Activated T-cell treated with anti-CD3 and anti-CD28 coated beads for 4 hours (primary cell): Measurements from ENCODE around the gene PDE7B.

Experiments
- DNase-seq: peaks from one replicate; pipeline ENCODE4 v3.0.0-alpha.2; 2020

PDE7B gene

DNA sequence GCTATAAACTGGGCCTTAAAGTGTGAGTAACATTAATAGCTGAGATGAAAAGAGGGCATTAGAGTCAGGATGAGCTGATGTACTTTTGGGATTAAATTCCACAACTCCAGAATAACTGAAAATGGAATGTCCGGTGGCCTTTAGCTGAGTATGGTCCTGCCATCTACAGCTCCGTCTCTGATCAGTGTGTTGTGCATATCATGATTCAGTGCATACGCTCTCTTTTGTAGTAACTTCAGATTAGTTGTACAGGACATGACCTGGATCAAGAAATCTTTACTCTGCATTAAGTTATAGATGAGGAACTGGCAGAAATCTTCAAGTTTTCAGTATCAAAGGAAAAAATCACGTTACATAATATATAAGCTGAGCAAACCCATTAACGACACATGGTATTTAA, 306.2 kb downstream of the PDE7B start:
- DNase-seq: no peak

DNA sequence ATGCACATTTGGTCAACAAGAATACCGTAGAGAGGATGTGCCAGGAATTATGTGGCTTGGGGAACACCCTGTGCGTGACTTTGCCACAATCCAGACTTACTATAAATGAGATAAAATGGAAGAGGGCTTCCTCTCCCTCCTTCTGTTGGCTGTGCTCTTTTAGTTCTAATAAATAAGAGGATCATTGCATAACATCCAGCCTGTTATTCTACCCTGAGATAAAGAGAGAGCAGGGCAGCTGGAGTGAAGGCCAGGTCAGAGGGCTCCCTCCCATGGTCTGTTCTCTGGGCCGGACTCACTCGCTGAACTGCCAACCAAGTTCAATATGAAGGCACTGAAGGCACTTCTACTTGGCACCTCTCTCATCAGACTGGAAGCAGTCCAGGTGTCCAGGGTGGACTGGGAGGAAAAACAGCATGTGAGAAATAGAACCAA, 306.9 kb downstream of the PDE7B start:
- no peak for DNase-seq

DNA sequence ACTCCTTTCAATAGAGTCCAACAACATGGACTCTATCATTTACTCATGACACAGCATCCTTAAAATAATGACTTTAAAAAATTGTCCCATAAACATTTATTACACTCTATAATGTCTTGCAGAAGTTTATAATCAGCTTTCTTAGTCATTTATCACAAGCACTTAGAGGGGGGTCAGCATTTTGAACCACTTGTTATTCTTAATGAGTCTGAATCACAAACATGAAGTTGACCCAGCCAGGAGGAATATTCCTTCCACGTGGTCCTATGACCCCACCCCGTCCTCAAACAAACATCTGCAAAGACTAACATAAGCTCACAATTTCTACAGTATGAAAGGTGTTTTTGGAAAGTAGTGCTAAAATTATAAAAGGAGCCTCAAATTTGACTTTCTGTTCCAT, 307.5 kb downstream of the PDE7B start:
- no peak for DNase-seq

DNA sequence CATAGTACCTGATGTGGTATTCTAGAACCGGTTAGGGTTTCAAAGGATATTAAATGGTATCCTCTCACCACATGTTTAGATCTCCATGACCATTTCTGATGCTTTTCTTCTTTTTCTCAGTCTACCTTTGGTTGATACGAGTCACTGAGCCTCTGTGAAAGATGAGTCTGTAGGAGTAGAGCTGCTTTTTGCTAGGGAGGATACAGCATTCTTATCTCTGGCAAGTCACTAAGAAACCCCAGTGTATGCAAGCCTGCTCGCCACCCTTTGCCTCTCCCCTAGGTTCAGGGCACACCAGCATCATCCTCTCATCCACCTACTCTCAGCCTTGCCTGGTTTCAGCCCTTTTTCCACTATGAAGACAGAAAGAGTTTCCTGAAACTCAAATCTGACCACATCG, 308.7 kb downstream of the PDE7B start:
- no peak for DNase-seq

DNA sequence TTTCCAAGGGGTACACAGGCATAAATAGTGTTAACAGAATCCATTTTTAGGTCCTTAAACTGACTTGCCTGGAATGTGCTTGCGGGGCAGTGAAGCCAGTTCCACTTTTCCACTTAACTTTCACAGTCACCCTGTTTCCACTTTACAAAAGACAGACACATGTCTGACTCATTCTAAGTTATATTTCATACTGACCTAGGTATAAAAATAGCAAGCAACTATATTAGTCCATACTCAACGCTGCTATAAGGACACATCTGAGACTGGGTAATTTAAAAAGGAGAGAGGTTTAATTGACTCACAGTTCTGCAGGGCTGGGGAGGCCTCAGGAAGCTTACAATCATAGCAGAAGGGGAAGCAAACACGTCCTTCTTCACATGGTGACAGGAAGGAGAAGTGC, 310.4 kb downstream of the PDE7B start:
- DNase-seq: no peak

DNA sequence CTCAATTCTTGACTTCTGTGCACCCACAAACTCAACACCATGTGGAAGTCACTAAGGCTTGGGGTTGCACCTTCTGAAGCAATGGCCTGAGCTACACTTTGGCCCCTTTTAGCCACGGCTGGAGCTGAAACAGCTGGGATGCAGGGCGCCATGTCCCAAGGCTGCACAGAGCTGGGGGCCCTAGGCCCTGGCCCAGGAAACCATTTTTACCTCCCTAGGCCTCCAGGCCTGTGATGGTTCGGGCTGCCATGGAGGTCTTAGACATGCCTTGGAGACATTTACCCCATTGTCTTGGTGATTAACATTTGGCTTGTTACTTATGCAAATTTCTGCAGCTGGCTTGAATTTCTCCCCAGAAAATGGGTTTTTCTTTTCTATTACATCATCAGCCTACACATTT, 311.8 kb downstream of the PDE7B start:
- DNase-seq: no peak

DNA sequence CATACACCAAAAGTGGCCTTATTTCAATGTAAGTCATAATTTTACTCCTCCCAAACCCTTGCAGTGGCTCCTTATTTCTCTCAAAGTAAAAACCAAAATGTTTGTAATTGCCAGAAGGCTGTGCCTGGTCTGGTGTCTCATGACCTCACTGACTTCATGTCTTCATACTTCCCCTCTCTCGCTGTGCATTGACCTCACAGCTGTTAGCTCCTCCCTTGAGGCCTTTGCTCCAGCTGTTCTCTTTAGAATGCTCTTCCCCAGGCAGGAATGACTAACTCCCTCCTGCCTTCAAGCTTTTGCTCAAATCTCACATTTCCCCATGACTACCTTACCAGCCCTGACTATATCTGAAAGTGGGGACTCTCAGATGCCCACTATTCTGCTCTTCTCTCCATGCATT, 315.3 kb downstream of the PDE7B start:
- DNase-seq: no peak

DNA sequence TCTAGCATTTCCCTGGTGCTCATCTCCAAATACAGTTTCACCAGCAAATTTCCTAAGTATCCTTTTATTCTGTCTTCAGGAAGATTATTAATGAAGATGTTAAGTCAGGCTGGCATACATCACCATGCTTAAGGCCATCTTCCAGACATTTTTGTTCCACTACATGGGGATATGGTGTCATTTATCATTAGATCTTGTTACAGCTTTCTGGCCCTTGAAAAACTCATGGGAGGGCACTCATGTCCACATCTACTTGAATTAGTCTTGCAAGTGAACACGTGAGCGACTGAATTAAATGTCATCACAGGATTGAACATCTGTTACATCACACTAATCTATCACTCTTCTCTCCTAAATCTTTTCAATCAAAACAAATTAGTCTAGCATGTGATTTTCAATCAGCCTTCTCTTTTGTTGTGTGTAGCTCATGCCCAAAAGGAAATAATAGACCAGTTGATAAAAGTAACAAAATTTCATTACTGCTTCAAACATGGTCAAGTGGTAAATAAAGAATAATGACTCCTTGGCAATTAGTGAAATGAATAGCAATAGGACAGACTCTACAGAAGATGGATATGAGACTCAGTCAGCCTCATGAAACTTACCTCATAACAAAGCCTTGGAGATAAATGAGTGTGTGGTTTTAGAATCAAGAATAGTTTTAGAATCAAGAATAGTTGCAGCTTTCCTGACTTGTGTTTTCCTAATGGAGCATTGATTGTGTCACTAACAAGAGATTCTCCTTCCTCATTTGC, 318.1 kb downstream of the PDE7B start:
- no peak for DNase-seq

DNA sequence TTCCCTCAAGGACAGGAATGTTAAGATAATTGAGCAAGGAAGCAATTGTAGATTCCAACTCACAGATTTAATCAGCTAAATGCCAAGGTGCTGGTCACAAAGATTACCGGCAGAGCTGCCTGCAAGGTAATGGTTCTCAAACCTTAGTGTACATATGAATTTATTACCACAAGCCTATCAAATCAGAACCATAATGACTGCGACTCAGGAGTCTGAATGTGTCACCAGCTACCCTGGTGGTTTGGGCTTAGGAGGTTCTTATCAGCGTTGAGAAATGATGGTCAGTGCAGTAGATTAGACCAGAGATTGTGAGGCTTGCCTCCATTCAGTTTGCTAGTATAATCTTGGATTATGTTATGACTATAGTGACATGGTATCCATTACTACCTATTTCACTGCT, 319.7 kb downstream of the PDE7B start:
- no peak for DNase-seq

DNA sequence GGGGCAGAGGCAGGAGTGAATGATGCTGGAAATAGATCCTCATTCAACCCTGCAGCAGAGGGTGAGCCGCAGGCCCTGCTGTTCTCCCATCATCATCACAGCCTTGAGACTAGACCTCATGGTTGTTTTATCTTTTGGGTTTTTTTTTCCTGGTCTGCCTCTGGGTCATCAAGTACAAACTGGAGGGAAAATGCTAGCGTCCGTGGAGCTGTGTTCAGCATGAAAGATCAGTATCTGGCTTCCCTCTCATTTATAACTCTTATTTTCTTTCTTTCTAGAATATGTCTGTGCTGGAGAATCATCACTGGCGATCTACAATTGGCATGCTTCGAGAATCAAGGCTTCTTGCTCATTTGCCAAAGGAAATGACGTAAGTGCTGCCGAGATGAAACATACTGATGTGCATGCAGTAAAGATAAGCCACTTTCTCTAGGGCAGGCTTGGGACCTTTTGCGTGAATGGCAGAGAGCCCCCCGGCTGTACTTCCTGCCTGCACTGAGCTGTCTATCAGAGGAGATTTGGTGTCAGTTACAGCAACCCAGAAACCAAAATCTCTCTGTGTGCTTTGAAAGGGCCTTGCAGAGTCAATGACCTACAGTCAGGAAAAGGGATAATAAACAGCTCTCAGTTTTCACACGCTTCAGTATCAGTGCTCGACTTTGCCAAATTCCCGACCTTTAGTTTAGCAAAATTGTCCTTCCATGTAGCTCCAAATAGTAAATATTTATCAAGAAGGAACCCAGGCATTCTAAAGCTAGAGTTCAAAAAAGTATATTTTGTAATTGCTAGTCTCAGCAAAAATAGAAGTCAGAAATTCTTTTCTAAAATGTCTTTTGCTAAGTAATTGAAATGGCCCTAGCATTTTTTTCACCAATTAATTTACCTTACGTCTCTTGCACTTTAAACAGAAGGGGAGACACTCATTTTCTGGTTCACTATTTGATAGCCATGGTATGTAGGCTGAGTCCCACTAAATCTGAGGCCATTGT, 322.3 kb downstream of the PDE7B start:
- no peak for DNase-seq

DNA sequence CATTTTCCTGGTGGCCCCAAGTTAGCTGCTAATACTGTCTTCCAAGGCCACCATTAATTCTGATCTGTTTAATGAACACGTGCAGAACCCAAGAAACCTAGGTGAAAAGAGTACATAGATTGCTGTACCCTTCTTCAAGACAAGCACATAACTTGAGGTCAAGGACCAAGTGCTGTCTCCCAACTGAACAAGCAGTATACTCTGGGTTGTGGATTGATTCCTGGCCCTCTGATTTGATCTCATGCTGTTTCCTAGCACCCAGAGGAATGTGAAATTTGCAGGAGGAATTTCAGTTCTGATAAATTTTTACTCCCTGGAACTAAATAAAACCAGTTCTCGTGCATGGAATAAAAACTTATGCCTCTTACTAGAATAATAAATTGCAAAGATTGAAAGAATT, 323.0 kb downstream of the PDE7B start:
- DNase-seq: no peak

DNA sequence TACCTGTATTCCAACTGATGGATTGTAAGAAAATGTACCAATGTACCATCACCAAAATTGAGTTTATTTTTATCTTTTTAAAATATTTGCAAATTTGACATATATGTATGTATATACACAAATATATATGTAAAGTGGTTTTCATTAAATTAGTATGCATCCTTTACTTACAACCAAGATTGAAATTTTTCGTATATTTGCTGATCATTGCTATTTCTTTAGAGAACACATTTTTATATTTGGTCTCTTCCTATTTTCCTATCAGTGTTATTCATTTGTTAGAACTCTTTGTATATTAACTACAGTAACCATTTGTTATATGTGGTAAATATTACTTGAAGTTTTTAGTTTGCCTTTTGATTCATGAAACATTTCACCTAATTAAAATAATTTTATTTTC, 324.4 kb downstream of the PDE7B start:
- DNase-seq: no peak

DNA sequence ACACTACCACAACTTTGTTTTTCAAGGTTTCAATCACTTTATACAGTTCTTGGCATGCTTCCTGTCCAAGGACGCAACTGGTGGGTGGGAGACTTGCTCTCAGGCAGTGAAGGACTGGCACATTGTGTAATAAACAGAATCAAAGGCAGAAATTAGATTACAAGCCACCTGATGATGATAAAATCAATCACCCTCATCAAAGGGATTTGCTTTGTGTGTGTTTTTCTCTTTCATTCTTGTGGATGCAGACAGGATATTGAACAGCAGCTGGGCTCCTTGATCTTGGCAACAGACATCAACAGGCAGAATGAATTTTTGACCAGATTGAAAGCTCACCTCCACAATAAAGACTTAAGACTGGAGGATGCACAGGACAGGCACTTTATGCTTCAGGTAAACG, 327.2 kb downstream of the PDE7B start:
- DNase-seq: no peak

DNA sequence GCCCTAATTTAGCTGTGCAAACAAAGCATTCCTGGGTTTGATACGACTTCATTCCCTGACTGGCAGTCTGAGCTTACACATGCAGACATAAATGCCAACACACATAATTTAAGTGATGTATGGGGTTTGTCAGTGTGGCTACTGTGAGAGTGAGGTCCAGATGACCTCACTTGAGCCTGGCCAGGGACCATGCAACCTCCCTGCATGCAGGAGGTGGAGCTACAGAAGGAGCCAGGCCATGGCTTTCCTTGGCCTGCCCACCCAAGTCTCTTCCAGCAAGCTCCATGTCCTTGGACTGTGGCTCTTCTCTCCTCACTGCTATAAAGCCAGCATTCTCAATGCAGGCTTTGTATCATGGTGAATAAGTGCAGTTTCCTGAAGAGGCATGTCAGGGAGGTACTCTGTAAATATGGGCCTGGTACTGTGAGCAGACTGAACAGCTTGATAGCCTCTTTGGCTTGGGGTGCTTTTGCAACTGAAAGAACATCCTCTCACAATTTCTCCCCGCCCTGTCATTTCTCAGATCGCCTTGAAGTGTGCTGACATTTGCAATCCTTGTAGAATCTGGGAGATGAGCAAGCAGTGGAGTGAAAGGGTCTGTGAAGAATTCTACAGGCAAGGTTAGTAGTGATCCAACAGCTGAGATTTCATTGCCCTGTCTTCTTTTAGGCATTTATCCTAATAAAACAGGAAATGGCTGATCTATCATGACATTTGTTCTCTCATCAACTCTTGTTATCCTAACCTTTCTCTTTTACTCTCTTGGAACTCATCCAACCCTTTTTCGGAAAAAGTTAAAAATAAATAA, 329.4 kb downstream of the PDE7B start:
- DNase-seq: no peak

DNA sequence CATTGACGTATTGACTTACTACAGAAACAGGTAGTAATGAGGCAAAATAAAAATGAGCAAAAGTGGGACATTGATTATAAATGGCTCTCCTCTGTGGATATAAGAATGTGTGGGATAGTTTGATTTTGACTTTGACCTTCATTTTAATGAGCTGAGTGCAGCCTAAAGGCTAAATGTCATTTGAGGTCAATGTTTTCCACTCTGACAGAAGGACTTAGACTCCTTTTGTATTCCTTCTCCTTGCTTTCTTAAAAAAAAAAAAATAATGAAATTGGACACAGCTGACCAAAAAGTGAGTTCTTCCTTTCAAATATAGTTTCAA, 330.0 kb downstream of the PDE7B start:
- DNase-seq: no peak

DNA sequence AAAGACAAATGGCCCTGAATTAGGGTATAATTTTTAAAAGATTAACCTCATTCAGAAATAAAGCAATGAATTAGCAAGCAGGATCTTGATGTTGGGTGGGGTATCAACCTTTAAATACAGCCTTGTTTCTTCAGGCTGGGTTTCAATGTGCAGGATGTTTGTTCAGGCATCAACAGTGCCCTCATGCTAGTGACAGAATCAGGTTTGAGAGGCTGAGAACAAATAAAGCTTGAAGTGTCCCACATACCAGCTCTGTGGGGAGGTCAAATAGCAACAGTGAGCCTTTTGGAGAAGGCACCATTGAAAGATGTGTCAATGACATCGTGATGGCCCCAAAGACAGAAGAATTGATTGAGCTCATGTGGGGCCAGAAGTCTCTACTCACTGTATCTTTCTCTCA, 330.4 kb downstream of the PDE7B start:
- no peak for DNase-seq

DNA sequence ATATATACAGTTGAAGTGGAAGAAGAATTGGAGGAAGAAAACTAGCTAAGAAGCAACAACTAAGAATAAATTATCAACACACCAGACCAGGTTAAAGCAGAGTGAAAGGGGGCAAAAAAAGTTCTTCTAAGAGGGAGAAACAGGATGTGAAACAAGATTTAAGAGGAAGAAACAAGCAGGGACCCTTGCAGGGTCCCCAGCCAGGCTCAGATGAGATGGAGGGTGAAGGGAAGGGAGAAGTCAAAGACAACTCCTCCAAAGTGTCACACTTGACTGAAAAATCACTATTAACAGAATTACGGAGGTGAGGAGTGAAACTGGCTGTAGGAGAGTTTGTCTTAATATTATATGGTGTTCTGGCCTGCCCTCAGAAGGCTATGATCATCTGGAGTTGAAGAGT, 333.2 kb downstream of the PDE7B start:
- no peak for DNase-seq

DNA sequence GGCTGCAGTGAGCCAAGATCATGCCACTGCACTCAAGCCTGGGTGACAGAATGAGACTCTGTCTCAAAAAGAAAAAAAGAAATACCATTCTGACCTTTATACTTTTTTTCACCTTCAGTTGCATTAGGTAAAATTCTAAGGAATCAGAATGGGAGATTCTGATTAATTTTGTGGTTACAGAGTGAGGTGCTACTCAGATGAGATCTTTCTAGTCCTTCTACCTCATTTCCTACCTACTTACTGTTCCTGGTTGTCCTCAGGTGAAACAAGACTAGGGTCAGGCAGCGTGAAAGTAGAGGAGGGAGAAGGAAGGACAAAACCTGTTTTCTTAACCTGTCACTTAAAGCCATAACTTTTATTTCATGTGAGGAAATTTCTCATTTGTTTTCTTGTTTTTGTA, 334.9 kb downstream of the PDE7B start:
- DNase-seq: no peak

DNA sequence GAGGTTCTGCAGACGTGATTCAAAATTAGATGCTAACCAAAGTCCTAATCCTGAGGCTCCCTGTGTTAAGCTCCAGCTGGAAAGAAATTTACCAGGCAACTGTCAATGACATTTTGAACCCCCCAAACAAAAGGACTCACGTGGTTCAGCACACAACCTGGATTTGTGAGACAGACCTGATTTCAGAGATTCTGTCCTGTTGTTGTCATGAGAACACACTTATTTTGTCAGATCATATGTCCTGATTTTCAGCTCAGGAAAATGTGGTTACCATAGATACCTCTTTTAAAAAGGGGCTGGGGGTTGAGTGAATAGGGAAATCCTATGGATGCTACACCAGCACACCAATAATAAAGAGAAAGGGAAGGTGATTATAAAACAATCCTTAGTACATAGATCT, 337.0 kb downstream of the PDE7B start:
- DNase-seq: no peak

DNA sequence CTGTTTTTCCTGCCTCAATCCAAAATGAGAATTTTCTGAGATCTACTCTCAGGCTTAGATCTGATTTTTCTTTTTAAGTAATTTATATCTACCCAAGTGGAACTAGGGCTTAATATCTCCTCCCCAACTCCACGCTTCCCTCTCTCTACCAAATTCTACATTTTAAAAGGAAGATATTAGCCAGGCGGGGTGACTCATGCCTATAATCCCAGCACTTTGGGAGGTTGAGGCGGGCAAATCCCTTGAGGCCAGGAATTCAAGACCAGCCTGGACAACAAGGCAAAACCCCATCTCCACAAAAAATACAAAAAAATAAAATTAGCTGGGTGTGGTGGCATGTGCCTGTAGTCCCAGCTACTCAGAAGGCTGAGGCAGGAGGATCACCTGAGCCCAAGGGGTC, 337.6 kb downstream of the PDE7B start:
- no peak for DNase-seq

DNA sequence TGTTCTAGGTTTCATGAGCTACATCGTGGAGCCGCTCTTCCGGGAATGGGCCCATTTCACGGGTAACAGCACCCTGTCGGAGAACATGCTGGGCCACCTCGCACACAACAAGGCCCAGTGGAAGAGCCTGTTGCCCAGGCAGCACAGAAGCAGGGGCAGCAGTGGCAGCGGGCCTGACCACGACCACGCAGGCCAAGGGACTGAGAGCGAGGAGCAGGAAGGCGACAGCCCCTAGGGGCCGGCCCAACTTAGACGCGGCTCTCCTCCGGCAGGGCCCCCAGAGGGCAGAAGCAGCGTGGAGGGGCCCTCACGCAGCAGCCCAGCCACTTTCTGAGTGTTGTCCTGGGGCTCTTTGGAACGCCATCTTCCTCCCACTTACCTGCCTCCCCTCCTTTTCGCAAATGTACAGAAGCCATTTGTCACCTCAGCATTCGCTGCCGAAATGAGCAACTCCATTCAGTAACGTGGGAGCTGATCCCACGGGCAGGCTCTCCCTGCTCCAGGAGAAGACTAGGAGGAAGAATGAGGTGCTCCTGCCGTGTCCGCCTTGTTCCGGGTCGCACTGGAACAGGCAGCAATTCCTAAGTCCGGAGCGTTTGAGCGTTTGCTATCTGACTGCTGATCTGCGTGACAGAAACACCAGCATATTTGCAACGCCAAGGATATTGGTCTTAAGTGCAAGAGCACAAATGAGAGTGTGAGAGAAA, 340.3 kb downstream of the PDE7B start:
- DNase-seq: no peak

DNA sequence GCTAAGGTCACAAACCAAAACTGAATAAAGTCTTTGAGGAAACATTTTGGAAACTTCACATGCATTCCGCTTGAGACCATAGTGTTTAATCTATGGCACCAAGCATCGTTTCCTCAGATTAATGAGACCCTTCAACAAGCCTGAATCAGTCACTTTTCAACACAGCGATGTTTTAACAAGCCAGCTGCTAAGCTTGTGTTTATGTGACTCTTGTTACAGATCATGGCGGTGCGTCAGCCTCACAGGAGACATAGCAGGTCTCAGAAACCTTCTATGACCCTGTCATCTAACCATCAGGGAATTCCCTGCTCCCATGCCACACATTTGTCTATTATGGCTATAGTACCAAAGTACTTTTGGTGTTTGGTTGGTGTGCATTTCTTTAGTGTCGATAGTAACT, 341.4 kb downstream of the PDE7B start:
- no peak for DNase-seq

DNA sequence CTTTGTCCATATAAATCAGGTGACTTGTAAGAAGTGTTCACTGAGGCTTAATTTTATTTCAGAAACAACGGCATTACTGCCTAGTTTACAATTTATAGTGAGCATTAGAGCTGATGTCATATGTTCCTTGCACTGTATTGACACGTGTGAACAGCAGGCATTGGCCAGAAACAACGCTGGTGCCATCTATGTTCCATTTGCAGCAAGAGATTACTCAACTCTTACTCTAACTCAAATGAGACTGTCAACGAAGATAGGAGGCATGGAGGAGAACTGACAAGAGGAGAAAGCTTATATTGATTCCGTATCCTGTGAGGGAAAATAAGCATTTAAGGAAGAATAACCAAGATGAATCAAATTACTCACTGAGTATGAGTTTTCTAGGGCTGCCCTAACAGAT, 350.2 kb downstream of the PDE7B start:
- DNase-seq: no peak
